HG02870 (cell line): ENCODE data around the gene STK26.
A peak's percentile ranks its signal among the peaks of the same experiment; 100 is the strongest.
"Not testable (repeated sequence)": the region's sequence is repeated elsewhere in the genome, so short reads cannot be mapped to it uniquely, and the experiment has no call there.

ENCODE experiments used
- ATAC-seq: cut with Tn5 transposase; IDR thresholded peaks from one replicate; pipeline ENCODE4 v1.9.1; 2021; ENCODE audit warnings: mild to moderate bottlenecking, moderate library complexity; ENCODE audit not compliant: unreplicated experiment

The STK26 gene

DNA sequence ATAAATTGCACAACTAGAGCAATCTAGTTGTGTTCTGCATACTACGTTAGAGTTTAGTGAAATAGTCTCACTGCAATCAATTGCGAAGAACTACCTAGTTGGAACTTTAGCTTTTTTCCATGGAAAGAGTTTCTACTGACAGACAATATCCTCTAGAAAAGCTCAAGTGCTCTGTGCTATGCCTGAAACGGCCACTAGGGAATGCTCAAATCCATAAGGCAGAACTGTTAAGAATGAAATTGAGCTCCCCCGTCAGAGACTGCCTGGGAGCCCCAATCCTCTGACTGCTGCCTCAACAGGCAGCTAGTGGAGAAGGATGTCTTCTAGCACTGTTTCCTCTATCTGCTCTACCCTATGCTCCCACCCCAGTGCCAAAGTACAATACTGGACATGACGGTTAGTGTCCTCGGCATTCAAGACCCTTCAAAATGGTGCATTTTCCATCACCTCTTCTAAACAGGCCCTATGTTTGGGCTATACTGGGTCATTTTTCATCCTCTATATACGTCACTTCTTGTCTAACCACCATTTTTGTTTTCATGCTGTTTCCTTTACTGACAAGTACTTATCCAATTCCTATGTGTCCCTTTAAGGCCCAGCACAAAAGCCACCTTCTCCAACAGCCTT lies 69.5 kb downstream of the STK26 start:
- ATAC-seq = peak; percentile 91

DNA sequence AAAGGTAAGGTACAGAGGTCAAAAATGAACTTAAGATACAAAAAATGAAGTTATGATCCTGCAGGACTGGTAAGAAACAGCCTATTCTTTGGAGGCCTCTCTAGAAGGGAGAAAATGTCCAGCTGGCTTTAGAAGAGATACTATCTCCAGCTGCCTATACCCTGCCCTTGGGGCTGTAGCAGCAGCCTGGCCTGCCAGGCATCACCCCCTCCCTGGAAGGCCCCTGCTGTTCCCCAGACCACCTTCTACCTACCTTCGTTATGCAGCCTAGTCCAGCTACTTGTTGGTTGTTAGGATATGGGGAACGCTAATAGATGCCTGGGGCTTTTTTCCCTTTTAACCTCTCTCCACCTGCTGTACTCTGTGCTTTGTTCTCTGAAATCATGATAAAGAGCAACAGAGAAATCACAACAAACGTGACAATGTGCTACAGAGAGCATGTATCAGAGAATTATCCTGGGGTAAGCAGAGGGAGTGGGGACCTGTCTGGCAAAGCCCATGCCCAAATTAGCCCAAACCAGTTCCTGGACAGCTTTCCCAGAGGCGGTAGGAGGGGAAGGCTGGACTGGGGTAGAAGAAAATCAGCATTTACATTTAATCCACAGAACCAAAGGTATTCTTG lies 70.2 kb downstream of the STK26 start:
- no peak for ATAC-seq

DNA sequence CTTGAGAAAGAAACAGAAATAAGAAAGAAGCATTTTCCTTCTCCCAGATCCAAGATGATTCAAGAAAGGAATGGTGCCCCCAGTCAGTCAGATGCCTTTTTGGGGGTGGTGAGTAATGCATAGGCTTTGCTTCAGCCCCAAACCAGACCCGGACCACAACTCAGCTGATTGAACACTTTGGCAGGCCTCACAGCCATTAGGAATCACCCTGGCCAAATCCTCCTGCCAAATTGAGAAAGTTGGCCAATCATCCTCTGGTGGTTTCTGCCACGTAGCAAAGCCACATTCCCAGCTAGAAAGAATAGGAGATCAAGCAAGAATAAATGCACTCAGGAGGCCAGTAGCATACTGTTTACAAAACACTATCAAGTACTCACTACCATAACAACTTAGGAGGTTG lies 71.1 kb downstream of the STK26 start:
- ATAC-seq = no peak

DNA sequence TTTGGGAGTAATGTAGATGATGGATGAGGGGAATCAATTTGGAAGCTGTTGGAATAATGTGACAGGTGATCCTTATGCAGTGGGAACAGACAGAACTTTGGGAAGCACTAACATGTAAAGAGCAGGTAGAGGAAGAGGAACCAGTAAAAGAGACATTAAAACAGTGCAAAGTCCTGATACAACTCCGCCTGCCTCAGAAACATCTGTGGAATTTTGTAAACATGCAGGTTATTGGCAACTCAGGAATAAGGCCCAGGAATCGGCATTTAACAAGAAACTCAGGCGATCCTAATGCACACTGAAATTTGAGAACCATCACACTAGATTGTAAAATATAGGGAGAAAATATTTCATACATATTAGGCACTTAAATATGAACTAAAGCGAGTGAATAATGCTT lies 75.6 kb downstream of the STK26 start:
- ATAC-seq = not testable (repeated sequence)

DNA sequence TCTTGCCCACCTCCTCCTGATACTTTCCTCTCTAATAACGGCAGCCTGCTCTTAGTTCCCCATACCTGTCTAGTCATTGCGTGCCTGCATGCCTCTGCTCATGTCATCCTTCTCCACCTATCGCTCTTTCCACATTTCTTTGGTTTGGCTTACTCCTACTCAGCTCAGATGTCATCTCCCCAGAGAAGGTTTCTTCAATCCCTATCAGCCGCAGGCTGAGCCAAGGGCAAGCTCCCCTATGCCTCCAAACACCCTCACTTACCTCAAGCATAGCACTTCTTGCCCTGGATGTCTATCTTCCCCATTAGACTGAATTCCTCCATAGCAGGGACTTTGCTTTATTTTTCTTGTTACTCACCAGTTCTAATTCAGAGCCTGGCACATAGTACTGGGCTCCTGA lies 78.1 kb downstream of the STK26 start:
- ATAC-seq = no peak

DNA sequence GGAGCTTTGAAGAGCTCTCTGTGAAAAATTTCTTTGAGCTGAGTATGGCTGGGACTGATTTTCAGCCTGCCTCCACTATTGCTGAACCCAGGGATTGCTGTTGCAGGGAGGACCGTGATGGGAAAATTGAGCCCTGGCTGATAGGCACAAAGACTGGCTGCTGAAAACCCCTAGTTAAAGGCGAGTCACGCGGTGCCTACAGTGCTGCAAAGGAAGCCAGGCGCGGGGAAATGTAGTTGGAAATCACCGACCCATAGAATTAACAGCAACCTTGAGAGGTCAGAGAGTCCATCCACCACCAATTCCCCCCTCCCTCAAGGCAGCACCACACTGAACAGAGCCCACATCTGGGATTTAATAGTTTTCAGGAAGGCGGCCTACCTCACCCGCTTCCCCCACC lies 78.7 kb downstream of the STK26 start:
- no peak for ATAC-seq

DNA sequence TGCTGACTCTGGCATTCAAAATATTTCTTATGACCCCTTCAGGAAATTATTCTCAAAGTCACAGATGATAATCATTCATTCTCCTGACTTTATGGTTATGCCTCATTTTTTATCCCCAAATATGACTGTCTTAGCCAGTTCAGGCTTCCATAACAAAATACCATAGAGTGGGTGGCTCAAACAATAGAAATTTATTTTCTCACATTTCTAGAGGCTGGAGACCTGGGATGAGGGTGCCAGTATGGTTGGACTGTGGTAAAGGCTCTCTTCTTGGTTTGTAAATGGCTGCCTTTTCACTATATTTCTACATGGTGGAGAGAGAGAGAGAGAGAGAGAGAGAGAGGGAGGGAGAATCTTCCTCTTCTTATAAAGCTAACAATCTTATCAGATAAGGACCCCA lies 84.2 kb downstream of the STK26 start:
- ATAC-seq = no peak

DNA sequence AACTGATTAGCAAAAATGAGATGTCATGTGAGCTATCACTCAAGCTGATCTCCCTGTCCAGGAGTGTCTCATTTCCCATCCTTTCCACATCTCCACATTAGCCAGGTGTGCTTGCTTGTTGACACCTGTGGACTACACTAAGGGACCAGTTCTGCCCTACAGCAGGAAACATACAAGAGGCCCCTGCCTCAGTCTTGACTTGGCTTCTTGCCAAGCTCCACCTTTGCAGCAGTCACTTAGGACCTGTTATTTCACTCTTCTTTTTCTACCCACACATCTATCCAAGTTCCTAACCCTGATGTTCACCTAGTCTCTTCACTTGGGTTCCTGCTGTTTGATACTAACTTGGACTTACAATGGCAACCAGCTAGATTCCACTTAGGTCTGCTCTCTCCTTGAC lies 91.5 kb downstream of the STK26 start:
- ATAC-seq = no peak

DNA sequence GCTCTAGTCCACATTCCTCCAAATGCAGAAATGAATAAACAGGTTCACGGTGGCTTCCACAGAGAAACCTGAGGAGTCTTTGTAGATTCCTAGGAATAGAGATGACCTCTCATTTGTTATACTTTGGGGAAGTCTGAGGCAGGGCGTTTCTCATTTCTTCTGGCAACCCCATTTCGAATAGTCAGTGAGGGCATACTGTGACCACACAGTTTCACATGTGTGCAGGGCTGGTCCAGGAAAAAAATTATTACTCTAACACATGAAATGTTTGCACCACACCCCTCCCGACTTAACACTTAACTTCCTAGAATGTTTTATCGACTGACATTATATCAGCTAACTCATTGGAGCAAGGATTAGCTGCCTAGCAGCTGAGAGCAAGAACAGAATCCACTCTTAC lies 92.7 kb downstream of the STK26 start:
- no peak for ATAC-seq

DNA sequence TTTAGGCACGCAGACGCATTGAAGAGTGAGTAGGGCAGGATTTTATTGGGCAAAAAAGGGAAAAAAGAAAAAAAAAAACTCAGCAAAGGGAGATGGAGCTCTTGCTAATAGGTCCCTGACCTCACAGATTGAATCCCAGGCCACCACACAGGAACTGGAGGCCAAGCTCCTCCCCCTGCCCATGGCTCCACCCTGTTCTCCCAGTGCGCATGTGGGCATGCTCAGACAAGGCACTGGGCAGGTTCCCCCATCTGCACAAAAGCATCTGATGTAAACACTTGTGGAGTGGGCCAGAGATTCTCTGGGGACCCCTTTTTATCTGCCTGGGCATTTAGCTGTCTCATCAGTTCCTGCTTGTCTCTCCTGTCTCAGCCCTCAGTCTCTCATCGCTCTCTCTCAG lies 95.3 kb downstream of the STK26 start:
- ATAC-seq = no peak

DNA sequence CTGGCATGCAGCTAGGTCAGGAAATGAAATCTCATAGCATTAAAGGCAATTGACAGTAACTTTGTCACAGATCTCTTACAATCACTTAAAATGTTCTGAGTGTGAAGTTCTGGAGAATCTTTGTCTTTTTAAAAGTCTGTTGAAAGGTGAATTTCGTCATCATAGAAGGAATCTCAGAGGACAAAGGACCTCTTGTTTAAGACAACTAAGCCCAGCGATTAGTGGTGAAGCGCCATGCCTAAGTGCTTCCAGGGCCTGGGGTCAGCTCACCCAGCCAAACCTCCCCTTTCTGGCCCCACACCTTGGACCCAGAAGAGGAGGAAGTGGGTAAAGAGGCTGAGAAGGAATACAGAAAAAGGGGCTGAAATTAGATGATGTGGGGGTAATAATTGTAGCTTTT lies 96.2 kb downstream of the STK26 start:
- no peak for ATAC-seq

DNA sequence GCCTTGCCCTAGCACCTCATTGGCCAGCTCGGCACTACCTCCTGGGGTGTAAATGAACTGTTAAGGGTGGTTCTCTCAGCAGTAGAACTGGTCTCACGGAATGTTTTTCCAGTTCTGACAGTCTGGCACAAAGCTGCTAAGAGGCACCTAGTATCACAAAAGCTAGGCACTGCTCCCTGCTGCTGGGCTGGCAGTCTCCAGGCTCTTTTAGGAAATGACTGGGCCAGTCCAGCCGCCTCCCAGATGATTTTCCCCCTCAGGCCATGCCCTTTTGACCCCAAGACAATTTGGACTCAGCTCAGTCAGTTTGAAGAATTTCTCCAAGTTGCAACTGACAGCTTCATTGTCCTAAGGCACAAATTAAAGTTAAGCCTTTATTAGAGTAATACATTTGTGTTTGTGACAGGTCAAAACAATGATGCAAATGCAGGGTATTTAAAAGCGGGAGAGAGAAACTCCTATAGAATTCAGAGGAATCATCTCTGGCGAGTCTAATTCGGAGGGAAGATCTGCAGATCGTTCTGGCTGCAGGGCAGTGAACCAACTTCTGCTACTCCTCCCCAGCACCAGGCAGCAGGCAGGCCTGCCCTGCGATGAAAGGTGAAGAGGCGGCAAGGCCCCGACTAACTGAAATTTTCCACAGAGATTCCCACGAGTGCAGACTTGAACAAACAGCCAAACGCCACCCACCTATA lies 96.9 kb downstream of the STK26 start:
- ATAC-seq = no peak

DNA sequence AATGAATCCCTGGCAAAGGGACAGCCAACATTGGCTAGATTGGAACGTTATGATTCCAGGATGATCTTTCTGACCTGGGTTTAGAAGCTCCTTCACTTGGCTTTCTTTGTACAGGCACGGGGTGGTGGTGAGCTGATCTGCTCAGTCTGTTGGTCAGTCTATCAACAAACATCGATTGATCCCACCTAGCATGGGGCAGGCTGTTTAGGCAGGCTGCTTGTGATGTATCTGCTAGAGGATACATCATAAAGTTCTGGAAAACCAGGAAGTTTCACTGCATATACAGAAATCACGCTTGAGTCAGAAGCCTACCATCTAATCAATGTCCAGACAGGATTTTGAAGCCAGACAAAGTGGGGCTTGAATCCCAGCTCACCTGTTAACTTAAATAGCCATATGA lies 97.8 kb downstream of the STK26 start:
- ATAC-seq = no peak
